ENCODE measurements around the gene GEMIN2.

DNA sequence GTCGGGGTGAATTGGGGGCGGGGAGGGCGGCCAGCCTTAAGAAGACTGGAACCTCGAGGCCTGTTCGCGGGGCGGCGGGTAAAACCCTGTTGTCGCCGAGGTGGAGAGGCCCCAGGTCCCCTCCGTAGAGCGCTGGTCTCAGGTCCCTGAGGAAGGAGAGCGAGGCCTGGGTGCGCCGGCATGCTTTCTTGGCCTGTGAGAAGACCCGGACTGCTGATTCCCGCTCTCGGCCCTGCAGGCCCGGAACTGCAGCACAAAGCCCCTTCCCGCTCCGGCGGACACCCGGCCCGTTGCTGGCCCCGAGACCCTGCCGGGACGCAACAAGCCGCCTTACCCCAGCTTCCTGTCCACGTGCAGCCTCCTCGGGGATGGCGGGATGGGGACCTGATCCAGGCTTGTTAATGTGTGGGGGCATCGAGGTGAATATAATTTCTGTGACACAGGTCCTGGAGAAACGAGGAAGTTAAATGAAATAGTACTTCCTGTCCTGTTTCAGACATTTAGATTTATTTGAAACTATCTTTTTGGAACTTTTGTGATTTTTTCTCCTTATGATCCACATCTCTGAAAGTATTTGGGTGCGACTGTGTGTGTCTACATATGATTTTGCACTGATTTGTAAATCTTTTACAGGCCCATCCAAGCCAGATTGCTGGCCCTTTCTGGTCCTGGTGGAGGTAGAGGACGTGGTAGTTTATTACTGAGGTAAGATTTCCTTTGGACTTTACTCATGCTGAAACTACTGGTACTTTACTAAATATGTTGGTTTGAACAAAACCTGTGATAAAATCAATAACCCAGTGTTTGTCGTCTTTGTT lies 61.5 kb downstream of the GEMIN2 start:
- peak in 1 of 5 experiments; percentile 1 for TF ChIP-seq CTCF (IDR thresholded peaks at IDR 0.05)
- TF ChIP-seq POLR2A (IDR thresholded peaks at IDR 0.05) = no peak

Measured in tibial nerve (tissue), 3 donors.